GM12891 (cell line): ENCODE measurements around the gene INHBE.

Source experiments
- PAX5 ChIP-seq: IDR thresholded peaks from 2 replicates; pipeline ENCODE4 v1.6.1; 2011; ENCODE audit warnings: low read length, moderate library complexity, mild to moderate bottlenecking; ENCODE audit not compliant: insufficient read depth, severe bottlenecking
- POLR2A ChIP-seq: IDR thresholded peaks from 2 replicates; pipeline ENCODE4 v1.6.1; 2011; ENCODE audit warnings: low read depth, low read length, control low read depth
- POLR2AphosphoS5 ChIP-seq: IDR thresholded peaks from 2 replicates; pipeline ENCODE4 v1.6.1; 2011; ENCODE audit warnings: low read depth, low read length, control low read depth
- SPI1 ChIP-seq: IDR thresholded peaks from 2 replicates; pipeline ENCODE4 v1.6.1; 2011; ENCODE audit warnings: low read depth, low read length, control low read depth
- TAF1 ChIP-seq: IDR thresholded peaks from 2 replicates; pipeline ENCODE4 v1.6.1; 2011; ENCODE audit warnings: low read depth, low read length, control low read depth

DNA sequence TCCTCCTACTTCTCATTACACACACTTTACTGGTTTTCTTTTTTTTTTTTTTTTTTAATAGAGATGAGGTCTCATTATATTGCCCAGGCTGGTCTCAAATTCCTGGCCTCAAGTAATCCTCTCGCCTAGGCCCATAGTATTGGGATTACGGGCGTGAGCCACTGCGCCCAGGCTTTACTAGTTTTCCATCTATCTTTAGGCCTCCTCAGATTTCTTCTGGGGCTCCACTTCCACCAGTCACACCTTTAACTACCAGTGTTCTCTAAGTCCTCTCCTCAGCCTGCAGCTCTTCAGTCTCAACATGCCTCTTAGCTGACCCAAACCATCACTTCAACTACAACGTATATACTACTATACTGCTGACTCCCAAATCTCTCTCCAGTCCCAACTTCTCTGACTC, 34.6 kb upstream of the INHBE start:
- TF ChIP-seq TAF1 (no peak), POLR2A (no peak), POLR2AphosphoS5 (no peak), PAX5 (no peak), SPI1 (no peak)
